ENCODE measurements around the gene SMYD2. TPM values are rescaled to one million over a fixed set of nuclear protein-coding genes. Genes with fewer than 3 reads are reported as not detected.

Gene SMYD2
- total and polyA plus RNA-seq, 8 donors: 12.9 to 26.3 (median 16.8) TPM

- WGBS, 2 donors: 86 to 88% methylated on average over 9 of the region's 9 CpGs
- FAIRE-seq (no peak), ATAC-seq (no peak), DNase-seq (no peak)
- H3K4me3 ChIP-seq: no peak overlapping the region
- TF ChIP-seq CTCF (IDR thresholded peaks at IDR 0.05): no peak
- no peaks in the 10 kb centered on the region for H3K27me3 ChIP-seq
- H3K27ac ChIP-seq: no peak overlapping the region
- no peaks in the 10 kb centered on the region for H3K9me3 ChIP-seq
- intact Hi-C loops (cut with DNase I): no loop called here
- H3K4me1 ChIP-seq: peaks cover 0 to 12% (median 11%) of the 10 kb centered on the region in 3 donors
- no peaks in the 10 kb centered on the region for H3K36me3 ChIP-seq
These were observed 1.8 kb downstream of the SMYD2 start for GRCh38 chr1:214282630-214283242.

DNA sequence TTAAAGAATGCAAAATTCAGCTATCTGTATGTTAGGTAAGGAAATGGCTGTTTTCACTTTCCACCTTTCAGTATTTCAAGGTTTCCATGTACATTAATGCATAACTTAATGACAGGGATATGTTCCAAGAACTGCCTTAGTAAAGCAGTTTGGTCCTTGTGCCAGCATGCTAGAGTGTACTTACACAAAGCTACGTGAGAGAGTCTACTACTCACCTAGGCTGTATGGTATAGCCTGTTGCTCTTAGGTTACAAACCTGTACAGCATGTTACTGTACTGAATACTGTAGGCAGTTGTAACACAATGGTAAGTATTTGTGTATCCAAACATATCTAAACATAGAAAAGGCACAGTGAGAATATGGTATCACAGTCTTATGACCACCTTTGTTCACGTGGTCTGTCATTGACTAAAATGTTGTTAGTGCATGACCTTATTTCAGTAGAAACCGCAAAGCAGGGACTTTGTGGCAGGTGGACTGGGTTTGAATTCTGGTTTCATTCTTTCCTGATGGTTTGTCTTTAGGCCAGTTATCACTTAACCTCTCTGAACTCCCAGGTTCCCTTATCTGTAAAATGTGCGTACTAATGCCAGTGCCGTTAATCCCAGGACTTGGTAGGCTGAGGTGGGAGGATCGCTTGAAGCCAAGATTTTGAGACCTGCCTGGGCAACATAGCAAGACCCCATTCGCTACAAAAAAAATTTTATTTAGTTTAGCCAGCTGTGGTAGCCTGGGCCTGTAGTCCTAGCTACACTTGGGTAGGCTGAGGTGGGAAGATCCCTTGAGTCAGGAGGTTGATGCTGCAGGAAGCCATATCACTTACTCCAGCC, 4.9 kb downstream of the SMYD2 start:
- 80 to 82% methylated on average over 7 of the region's 7 CpGs for WGBS, 2 donors
- no peak for TF ChIP-seq CTCF (IDR thresholded peaks at IDR 0.05)
- Histone ChIP-seq H3K4me3 (no peak overlapping the region), H3K4me1 (peaks cover 0 to 12% (median 11%) of the 10 kb centered on the region in 3 donors), H3K27ac (no peak overlapping the region), H3K27me3 (no peaks in the 10 kb centered on the region), H3K9me3 (no peaks in the 10 kb centered on the region), H3K36me3 (no peaks in the 10 kb centered on the region)
- no peak for FAIRE-seq
- intact Hi-C loops (cut with DNase I): no loop called here
- ATAC-seq: no peak
- DNase-seq: no peak

DNA sequence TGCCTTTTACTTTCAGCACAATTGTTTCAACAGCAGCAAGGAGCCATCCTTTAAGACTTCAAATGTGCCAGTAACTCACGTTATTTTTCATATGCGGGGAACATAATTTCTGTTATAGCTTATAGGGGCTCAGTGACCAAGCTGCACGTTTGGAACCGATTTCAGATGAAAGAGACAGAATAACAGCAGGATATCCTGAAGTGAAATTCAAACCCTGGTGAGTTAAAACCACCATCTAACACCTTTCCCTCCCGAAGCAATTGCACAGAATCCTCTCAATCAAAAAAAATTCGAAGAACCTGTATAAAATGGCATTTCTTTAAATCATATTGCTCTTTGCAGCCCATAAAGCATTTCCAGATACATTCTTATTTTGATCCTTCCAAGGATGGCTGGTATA, 6.9 kb downstream of the SMYD2 start:
- WGBS, 2 donors: 85 to 86% methylated on average over 6 of the region's 6 CpGs

DNA sequence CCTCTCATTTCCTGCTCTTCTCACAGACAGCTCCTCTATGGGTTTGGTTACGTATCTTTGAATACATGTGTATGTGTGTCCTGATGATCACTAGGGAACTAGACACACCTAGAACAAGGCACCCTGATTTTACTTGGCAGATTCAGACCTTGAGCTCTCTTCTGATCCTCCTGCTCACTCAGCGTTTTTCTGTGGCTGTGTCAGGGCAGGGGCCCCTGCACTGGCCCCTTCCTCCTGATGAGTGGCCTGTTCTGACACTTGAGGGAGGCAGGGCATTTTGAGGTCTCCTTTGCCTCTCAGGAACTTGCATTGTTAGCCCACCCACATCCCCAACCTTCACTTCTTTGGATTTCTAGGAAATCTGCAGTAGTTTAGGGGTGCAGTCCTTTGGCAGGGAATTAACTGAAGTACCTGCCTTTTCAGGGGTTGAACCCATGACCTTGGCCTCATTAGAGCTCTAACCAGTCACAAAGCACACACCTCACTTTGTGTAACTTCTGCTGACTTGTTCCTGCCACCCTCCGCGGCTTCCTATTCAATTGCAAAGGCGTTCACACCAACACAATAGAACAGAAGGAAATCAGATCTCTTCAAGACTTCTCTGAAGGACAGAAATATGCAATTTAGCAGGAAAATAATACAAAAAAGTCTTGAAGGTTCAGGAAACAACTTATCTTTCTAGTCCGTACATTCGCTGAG, 8.8 kb downstream of the SMYD2 start:
- intact Hi-C loops (cut with DNase I): no loop called here
- H3K4me3 ChIP-seq: no peak overlapping the region
- no peak for DNase-seq
- no peaks in the 10 kb centered on the region for H3K9me3 ChIP-seq
- FAIRE-seq: no peak
- no peak for TF ChIP-seq CTCF (IDR thresholded peaks at IDR 0.05)
- H3K27ac ChIP-seq: no peak overlapping the region
- no peak for ATAC-seq
- H3K27me3 ChIP-seq: no peaks in the 10 kb centered on the region
- H3K4me1 ChIP-seq: peaks cover 0 to 7% (median 6%) of the 10 kb centered on the region in 3 donors
- H3K36me3 ChIP-seq: no peaks in the 10 kb centered on the region
- WGBS, 2 donors: 79 to 82% methylated on average over 7 of the region's 7 CpGs

More for the DNA sequence above, 6.9 kb downstream of the SMYD2 start:
- FAIRE-seq (no peak), ATAC-seq (no peak), DNase-seq (no peak)
- peaks cover 0 to 8% (median 6%) of the 10 kb centered on the region in 3 donors for H3K4me1 ChIP-seq
- intact Hi-C loops (cut with DNase I): no loop called here
- no peak for TF ChIP-seq CTCF (IDR thresholded peaks at IDR 0.05)
- no peak overlapping the region for H3K4me3 ChIP-seq
- H3K27ac ChIP-seq: no peak overlapping the region
- no peaks in the 10 kb centered on the region for H3K36me3 ChIP-seq
- H3K9me3 ChIP-seq: no peaks in the 10 kb centered on the region
- H3K27me3 ChIP-seq: no peaks in the 10 kb centered on the region

Data from pancreas (tissue), 10 donors.